Measurements from ENCODE around the gene METTL21C.

METTL21C gene

DNA sequence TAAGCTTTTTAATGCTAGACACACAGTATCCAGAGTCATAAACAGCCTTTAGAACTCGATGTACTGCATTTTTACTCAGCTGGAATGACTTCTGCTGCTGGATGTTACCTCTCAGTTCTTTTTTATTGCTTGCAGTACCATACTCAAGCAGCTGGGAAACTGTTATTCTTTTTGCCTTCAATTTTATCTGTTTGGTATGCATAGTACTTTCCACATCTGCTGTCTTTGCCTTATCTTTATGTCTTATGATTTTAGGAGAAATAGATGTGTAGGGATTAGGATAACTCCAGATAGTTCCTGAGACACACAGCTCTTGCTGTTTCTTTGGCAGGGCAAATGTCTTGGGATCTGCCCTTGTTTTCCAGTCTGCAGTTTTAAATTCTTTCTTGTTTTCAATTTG lies 47.3 kb upstream of the METTL21C start:
- H3K9me3 ChIP-seq (ENCODE audit: control insufficient read depth, insufficient read depth, low read depth, low read length) = no peaks in the 10 kb centered on the region
- H3K27ac ChIP-seq (ENCODE audit: extremely low read depth, low read depth, low read length) = no peak overlapping the region
- no peaks in the 10 kb centered on the region for H3K36me3 ChIP-seq (ENCODE audit: control insufficient read depth in 2 of 2, insufficient read depth in 1 of 2, low read length in 2 of 2)
- no peak overlapping the region for H3K4me3 ChIP-seq (ENCODE audit: low read depth, low read length)
- POLR2A ChIA-PET = no interaction called here
- H3K4me1 ChIP-seq (ENCODE audit: control insufficient read depth, insufficient read depth, low read length) = no peaks in the 10 kb centered on the region
- CTCF ChIA-PET = no interaction called here
- TF ChIP-seq ZBTB1 (tag by site-specific recombination; IDR thresholded peaks at IDR 0.05) (no peak), SP3 (tag by site-specific recombination; IDR thresholded peaks at IDR 0.05) (no peak), ZFP37 (tag by site-specific recombination; IDR thresholded peaks at IDR 0.05) (no peak), ZNF114 (tag by site-specific recombination; IDR thresholded peaks at IDR 0.05) (no peak), ZNF292 (tag by site-specific recombination; IDR thresholded peaks at IDR 0.05; ENCODE audit: borderline replicate concordance, low read depth) (no peak), ZNF202 (tag by site-specific recombination; IDR thresholded peaks at IDR 0.05; ENCODE audit: borderline replicate concordance) (no peak), PRDM1 (tag by site-specific recombination; IDR thresholded peaks at IDR 0.05) (no peak), ZNF837 (tag by site-specific recombination; IDR thresholded peaks at IDR 0.05) (no peak), ZBTB8A (tag by site-specific recombination; IDR thresholded peaks at IDR 0.05) (no peak), KLF7 (tag by site-specific recombination; IDR thresholded peaks at IDR 0.05; ENCODE audit: borderline replicate concordance) (no peak)
- TF ChIP-seq, protein P1, sequence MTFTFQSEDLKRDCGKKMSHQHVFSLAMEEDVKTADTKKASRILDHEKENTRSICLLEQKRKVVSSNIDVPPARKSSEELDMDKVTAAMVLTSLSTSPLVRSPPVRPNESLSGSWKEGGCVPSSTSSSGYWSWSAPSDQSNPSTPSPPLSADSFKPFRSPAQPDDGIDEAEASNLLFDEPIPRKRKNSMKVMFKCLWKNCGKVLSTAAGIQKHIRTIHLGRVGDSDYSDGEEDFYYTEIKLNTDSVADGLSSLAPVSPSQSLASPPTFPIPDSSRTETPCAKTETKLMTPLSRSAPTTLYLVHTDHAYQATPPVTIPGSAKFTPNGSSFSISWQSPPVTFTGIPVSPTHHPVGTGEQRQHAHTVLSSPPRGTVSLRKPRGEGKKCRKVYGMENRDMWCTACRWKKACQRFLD (tag by site-specific recombination; IDR thresholded peaks at IDR 0.05) = no peak
- TF ChIP-seq, protein P2, sequence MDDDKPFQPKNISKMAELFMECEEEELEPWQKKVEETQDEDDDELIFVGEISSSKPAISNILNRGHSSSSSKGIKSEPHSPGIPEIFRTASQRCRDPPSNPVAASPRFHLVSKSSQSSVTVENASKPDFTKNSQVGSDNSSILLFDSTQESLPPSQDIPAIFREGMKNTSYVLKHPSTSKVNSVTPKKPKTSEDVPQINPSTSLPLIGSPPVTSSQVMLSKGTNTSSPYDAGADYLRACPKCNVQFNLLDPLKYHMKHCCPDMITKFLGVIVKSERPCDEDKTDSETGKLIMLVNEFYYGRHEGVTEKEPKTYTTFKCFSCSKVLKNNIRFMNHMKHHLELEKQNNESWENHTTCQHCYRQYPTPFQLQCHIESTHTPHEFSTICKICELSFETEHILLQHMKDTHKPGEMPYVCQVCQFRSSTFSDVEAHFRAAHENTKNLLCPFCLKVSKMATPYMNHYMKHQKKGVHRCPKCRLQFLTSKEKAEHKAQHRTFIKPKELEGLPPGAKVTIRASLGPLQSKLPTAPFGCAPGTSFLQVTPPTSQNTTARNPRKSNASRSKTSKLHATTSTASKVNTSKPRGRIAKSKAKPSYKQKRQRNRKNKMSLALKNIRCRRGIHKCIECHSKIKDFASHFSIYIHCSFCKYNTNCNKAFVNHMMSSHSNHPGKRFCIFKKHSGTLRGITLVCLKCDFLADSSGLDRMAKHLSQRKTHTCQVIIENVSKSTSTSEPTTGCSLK (tag by site-specific recombination; IDR thresholded peaks at IDR 0.05) = no peak
- TF ChIP-seq, protein P3, sequence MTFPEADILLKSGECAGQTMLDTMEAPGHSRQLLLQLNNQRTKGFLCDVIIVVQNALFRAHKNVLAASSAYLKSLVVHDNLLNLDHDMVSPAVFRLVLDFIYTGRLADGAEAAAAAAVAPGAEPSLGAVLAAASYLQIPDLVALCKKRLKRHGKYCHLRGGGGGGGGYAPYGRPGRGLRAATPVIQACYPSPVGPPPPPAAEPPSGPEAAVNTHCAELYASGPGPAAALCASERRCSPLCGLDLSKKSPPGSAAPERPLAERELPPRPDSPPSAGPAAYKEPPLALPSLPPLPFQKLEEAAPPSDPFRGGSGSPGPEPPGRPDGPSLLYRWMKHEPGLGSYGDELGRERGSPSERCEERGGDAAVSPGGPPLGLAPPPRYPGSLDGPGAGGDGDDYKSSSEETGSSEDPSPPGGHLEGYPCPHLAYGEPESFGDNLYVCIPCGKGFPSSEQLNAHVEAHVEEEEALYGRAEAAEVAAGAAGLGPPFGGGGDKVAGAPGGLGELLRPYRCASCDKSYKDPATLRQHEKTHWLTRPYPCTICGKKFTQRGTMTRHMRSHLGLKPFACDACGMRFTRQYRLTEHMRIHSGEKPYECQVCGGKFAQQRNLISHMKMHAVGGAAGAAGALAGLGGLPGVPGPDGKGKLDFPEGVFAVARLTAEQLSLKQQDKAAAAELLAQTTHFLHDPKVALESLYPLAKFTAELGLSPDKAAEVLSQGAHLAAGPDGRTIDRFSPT (tag by site-specific recombination; IDR thresholded peaks at IDR 0.05) = no peak
- TF ChIP-seq, protein P4, sequence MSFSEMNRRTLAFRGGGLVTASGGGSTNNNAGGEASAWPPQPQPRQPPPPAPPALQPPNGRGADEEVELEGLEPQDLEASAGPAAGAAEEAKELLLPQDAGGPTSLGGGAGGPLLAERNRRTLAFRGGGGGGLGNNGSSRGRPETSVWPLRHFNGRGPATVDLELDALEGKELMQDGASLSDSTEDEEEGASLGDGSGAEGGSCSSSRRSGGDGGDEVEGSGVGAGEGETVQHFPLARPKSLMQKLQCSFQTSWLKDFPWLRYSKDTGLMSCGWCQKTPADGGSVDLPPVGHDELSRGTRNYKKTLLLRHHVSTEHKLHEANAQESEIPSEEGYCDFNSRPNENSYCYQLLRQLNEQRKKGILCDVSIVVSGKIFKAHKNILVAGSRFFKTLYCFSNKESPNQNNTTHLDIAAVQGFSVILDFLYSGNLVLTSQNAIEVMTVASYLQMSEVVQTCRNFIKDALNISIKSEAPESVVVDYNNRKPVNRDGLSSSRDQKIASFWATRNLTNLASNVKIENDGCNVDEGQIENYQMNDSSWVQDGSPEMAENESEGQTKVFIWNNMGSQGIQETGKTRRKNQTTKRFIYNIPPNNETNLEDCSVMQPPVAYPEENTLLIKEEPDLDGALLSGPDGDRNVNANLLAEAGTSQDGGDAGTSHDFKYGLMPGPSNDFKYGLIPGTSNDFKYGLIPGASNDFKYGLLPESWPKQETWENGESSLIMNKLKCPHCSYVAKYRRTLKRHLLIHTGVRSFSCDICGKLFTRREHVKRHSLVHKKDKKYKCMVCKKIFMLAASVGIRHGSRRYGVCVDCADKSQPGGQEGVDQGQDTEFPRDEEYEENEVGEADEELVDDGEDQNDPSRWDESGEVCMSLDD (tag by site-specific recombination; IDR thresholded peaks at IDR 0.05) = no peak

DNA sequence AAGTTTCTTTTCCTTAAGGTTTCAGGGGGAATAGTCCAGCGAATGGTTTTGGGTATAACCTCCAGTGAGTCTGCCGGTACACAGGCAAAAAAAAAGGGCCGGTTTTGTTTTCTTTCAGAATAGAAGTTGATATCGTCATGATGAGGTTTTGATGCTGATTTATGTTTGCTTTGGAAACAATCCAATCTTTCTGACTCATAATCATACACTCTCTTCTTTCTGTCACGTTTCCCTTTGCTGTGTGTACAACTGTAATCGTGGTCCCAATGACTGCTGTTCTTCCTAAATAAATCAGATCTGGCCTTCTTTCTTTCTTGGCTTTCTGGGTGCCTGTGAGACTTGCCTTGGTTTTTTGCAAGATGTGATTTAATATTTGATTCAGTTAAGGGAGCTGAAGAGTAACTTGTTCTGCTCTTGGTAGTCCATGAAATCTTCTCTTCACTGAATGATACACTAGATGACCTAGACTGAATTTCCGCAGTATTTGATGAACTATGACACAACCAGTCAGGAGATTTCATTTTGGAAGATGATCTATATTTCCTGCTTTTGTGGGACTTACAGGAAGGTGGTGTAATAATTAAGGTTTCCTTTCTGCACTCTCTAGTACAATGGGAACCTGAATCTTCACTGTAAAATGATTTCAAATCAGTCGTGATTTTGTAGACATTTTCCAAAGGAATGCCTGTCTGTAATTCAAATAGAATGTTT lies 34.9 kb upstream of the METTL21C start:
- H3K4me3 ChIP-seq (ENCODE audit: low read depth, low read length) = no peak overlapping the region
- H3K4me1 ChIP-seq (ENCODE audit: control insufficient read depth, insufficient read depth, low read length) = no peaks in the 10 kb centered on the region
- CTCF ChIA-PET = no interaction called here
- POLR2A ChIA-PET = no interaction called here
- H3K27ac ChIP-seq (ENCODE audit: extremely low read depth, low read depth, low read length) = no peak overlapping the region
- no peaks in the 10 kb centered on the region for H3K36me3 ChIP-seq (ENCODE audit: control insufficient read depth in 2 of 2, insufficient read depth in 1 of 2, low read length in 2 of 2)
- no peaks in the 10 kb centered on the region for H3K9me3 ChIP-seq (ENCODE audit: control insufficient read depth, insufficient read depth, low read depth, low read length)
- peak; percentile 55 for TF ChIP-seq ZNF335 (tag by site-specific recombination; conservative IDR thresholded peaks at IDR 0.05)
- TF ChIP-seq GLIS2 (tag by site-specific recombination; IDR thresholded peaks at IDR 0.05) = no peak
- TF ChIP-seq SP7 (tag by site-specific recombination; IDR thresholded peaks at IDR 0.05) = 0 out of 2 replicates have a peak, but pooled peaks have one; percentile 15
- TF ChIP-seq MYNN (tag by site-specific recombination; IDR thresholded peaks at IDR 0.05; ENCODE audit: borderline replicate concordance) = peak; percentile 83
- peak; percentile 80 for TF ChIP-seq ZNF629 (tag by site-specific recombination; IDR thresholded peaks at IDR 0.05)
- TF ChIP-seq, protein P5, sequence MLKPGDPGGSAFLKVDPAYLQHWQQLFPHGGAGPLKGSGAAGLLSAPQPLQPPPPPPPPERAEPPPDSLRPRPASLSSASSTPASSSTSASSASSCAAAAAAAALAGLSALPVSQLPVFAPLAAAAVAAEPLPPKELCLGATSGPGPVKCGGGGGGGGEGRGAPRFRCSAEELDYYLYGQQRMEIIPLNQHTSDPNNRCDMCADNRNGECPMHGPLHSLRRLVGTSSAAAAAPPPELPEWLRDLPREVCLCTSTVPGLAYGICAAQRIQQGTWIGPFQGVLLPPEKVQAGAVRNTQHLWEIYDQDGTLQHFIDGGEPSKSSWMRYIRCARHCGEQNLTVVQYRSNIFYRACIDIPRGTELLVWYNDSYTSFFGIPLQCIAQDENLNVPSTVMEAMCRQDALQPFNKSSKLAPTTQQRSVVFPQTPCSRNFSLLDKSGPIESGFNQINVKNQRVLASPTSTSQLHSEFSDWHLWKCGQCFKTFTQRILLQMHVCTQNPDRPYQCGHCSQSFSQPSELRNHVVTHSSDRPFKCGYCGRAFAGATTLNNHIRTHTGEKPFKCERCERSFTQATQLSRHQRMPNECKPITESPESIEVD (tag by site-specific recombination; IDR thresholded peaks at IDR 0.05) = no peak
- no peak for TF ChIP-seq SCRT1 (tag by site-specific recombination; IDR thresholded peaks at IDR 0.05; ENCODE audit: borderline replicate concordance)

All from HEK293 (cell line).